AG04449 (cell line): ENCODE results near the gene EFNA5.

Experiments used
- CTCF ChIA-PET: fragments of 350-600 bp; formaldehyde crosslinking; extraction: SDS; loops from one replicate; lab custom pipeline; 2021; ENCODE audit warnings: antibody characterized with exemption; lab: Yijun Ruan, JAX
- POLR2A ChIA-PET: fragments of 400-600, 350-600 bp; formaldehyde crosslinking; extraction: SDS; loops from one replicate; lab custom pipeline; 2020; ENCODE audit warnings: antibody characterized with exemption, inconsistent platforms; lab: Yijun Ruan, JAX
- DNase-seq: peaks from one replicate; pipeline ENCODE4 v3.0.0-alpha.2; 2010; ENCODE audit warnings: low read depth, low spot score
- H3K4me3 ChIP-seq: 2 replicates; pipeline ENCODE4 v1.5.1; 2011; ENCODE audit warnings: low read depth, mild to moderate bottlenecking, control low read depth, low read length
- TF ChIP-seq, protein P1 (sequence below): IDR thresholded peaks from one replicate; pipeline ENCODE4 v1.5.1; 2011; ENCODE audit warnings: mild to moderate bottlenecking, moderate library complexity, low read length, control low read depth, inconsistent platforms; ENCODE audit not compliant: insufficient read depth; ENCODE audit errors: missing control alignments

EFNA5 gene

DNA sequence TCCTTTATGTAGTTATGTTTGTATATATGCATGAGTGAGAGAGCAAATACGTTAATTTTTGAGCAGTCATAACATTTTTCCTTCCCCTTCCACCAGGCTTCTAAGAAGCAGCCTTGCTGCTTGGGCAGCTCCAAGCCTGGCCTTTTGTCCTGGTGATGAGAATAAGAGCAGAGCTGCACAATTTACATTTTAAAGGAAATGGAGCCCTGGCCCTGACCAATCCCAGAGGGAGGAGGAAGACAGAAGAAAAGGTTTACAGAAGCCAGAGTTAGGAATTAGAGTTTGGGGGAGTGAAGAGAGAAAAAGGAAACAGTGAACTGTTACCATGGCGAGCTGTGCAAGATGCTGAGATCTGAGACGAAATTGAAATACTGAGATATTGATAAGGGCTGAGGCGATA, 25.3 kb upstream of the EFNA5 start:
- ChIA-PET CTCF (no interaction called here), POLR2A (no interaction called here)
- no peak overlapping the region for H3K4me3 ChIP-seq
- TF ChIP-seq, protein P1, sequence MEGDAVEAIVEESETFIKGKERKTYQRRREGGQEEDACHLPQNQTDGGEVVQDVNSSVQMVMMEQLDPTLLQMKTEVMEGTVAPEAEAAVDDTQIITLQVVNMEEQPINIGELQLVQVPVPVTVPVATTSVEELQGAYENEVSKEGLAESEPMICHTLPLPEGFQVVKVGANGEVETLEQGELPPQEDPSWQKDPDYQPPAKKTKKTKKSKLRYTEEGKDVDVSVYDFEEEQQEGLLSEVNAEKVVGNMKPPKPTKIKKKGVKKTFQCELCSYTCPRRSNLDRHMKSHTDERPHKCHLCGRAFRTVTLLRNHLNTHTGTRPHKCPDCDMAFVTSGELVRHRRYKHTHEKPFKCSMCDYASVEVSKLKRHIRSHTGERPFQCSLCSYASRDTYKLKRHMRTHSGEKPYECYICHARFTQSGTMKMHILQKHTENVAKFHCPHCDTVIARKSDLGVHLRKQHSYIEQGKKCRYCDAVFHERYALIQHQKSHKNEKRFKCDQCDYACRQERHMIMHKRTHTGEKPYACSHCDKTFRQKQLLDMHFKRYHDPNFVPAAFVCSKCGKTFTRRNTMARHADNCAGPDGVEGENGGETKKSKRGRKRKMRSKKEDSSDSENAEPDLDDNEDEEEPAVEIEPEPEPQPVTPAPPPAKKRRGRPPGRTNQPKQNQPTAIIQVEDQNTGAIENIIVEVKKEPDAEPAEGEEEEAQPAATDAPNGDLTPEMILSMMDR = no peak
- DNase-seq = no peak

DNA sequence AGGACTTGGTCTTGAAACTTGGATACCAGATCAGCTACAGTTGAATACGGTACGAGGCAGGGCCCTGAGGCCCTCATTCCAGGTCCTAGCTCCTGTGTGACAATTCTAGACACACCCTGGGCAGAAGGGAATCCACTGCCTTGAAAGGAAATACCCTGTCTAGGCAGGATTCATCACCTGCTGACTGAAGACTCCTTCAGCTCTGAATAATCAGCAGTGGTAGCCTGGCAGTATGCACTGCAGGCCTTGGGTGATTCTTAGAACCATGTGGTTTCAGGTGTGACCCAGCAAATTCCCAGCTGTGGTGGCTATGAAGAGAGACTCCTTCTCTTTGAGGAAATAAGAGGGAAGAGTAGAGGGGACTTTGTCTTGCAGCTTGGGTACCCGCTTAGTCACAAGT, 17.2 kb upstream of the EFNA5 start:
- TF ChIP-seq, protein P1 = no peak
- DNase-seq = no peak
- H3K4me3 ChIP-seq = no peak overlapping the region
- ChIA-PET POLR2A (no interaction called here), CTCF (interaction anchor here (1.0 to 1.1 kb wide), 2 partner anchors 13 to 14 kb away, joined by 3 read pairs; no protein-coding TSS in a partner anchor)

DNA sequence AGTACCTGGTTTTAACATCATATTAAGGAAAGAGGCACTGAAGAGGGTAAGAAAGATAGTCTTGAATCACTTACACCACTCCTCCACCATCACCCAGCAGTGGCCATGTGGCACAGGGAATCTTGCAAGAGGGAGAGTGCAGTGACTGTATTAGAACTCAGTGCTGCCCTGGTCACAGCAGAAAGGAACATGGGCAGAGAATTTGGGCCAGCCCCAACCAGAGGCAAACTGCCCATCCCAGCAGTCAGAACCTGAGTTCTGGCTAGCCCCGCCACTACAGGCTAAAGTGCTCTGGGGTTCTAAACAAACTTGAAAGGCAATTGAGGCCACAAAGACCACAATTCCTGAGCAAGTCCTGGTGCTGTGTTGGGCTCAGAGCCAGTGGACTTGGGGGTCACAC, 16.7 kb upstream of the EFNA5 start:
- TF ChIP-seq, protein P1 = no peak
- CTCF ChIA-PET = no interaction called here
- POLR2A ChIA-PET = no interaction called here

DNA sequence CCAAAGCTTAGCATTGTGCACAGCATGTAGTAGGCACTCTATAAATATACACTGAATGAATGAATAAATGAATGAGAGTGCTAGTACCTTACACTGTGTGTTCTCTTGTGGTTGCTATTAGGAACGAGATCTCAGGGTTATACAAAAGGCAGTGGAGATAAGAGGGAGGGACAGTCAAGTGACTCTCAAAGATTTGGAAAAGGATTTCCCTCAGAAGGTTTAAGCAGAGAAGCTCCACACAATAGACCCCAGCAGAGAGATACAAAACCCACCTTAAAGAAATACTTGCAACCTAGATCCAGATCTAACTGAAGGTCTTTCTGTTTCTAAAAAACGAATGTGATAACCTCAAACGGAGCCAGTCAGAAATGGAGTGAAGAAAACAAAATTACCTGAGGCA, 11.8 kb upstream of the EFNA5 start:
- H3K4me3 ChIP-seq = no peak overlapping the region
- no peak for DNase-seq
- ChIA-PET POLR2A (no interaction called here), CTCF (interaction anchor here (2.2 kb wide), 1 partner anchor 9 kb away, joined by 10 read pairs; no protein-coding TSS in a partner anchor)
- TF ChIP-seq, protein P1 = no peak

More for the DNA sequence above, 16.7 kb upstream of the EFNA5 start:
- H3K4me3 ChIP-seq = no peak overlapping the region
- no peak for DNase-seq

DNA sequence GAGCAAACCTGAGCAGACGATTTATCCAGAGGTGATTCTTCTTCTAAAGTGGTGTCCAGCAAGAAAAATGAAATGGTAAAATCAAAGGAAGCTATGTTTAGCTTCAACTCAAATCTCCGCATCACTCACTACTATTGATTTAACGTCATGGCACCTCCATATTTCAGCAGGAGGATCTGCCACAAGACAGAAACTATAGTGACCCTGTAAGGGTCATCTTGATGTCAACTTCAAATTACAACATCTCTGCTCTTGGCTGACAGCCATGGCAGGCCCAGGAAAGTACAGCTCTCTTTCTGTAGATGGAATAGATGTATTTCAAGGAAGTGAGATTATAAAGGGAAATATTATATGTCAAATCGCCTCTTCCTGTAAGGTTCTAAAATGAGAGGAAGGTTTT, 10.1 kb upstream of the EFNA5 start:
- CTCF ChIA-PET = no interaction called here
- TF ChIP-seq, protein P1 = no peak
- H3K4me3 ChIP-seq = no peak overlapping the region
- no peak for DNase-seq
- POLR2A ChIA-PET = no interaction called here

DNA sequence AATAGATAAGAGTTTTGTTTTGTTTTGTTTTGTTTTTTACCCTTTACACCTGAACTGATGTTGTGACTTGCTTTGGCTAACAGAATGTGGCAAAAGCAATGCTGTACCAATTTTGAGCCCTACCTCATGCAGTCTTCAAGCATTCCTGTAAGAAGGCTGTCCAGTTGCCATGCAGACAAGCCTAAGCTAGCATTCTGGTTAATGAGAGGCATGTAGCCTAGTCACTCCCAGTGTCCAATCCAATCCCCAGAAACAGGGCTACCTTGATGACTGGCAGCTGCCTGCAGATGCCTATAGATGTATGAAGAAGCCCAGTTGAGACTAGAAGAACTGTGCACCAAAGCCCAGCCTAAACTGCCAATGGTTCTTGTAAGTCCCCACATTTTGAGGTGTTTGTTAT, 9.4 kb upstream of the EFNA5 start:
- TF ChIP-seq, protein P1 = no peak
- ChIA-PET CTCF (no interaction called here), POLR2A (no interaction called here)
- H3K4me3 ChIP-seq = no peak overlapping the region
- no peak for DNase-seq
